Erythroblast (primary cell): ENCODE data around the gene IGSF9B.

Source experiments
- GATA1 ChIP-seq: IDR thresholded peaks from 2 replicates; pipeline ENCODE4 v1.6.1; 2011; ENCODE audit warnings: low read depth, mild to moderate bottlenecking, control low read depth, low read length, moderate library complexity
- POLR2A ChIP-seq: IDR thresholded peaks from 2 replicates; pipeline ENCODE4 v1.6.1; 2011; ENCODE audit warnings: mild to moderate bottlenecking, low read length

- TF ChIP-seq POLR2A = no peak
- TF ChIP-seq GATA1 = no peak
These were observed 35.4 kb upstream of the IGSF9B start for GRCh38 chr11:133992121-133992520.
